Measurements from ENCODE around the gene ADORA2A.

ADORA2A gene

DNA sequence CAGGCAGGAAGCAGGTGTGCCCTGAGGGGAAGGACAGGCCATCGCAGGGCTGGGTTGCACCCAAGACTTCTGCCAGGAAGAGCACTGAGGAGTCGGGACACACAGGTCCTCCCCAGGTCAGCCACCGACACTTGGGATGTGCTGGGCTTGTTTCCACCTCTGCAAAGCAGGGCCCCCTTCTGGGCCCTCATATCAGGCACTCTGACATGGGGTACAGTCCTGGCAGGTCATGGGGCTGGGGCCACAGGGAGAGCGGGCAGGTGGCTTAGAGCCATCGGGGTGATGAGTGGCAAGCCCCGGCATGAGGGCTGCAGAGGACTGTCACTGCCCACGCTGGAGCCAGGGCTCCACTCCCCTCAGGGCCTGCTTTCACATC, 7.9 kb upstream of the ADORA2A start:
- DNase-seq: no peak

DNA sequence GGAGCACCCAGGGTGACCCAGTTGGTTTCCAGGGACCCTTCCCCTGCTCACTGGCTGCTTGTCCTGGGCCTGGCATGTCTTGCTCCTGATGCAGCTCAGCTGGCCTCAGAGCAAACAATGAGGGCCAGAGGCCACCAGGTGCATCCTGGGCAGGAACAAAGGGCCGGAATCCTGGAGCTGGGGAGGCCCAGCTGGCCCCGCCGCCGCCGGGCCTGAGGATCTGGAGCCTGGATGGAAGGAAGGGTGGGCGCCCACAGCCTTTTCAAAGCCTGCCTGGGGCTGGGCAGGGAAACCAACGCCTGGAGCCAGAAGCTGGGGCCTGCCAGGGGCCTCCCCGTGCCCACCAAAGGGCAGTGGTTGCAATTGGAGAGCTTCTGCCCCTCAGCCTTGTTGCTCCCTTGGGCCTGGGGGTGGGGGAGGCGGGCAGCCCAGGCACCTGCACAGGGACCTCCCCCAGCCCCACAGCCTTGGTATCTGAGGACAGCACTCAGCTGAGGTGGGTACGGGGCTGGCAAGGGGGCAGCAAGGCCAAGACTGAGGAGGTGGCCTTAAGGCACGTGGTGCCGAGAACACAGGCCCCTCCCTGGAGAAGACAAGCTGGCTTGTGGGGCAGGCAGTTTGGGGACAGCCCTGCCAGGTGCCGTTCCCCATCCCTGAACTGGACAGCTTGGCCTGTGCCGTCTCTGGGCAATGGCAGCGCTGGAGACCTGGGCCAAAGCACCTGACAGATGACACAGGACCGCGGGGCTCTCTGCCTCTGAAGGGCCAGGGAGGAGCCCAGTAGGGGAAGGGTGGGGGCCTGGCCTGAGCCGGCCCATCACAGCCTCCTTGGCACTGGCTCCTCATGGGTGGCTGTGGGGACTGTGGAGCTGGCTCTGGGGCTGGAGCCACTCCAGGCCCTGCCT, 7.1 kb upstream of the ADORA2A start:
- DNase-seq: no peak

DNA sequence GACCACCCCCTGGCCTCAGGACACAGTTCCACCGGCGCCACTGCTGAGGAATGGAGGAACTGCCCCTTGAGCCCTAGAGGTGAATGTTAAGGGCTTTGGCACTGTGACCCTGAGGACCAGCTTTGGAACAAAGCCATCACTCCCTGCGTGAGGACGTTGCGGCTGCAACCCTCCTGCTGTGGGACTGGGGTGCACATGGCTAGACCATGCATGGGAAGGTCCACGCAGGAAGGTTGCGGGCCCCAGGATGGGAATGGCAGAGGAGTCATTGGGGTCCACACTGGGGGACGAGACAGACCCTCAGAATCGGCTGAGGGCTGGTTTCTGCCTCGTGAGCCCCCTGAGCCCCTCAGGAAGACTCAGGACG, 6.4 kb upstream of the ADORA2A start:
- DNase-seq: no peak

GRCh38 chr22:24421428-24421931, 5.9 kb upstream of the ADORA2A start:
- no peak for DNase-seq

DNA sequence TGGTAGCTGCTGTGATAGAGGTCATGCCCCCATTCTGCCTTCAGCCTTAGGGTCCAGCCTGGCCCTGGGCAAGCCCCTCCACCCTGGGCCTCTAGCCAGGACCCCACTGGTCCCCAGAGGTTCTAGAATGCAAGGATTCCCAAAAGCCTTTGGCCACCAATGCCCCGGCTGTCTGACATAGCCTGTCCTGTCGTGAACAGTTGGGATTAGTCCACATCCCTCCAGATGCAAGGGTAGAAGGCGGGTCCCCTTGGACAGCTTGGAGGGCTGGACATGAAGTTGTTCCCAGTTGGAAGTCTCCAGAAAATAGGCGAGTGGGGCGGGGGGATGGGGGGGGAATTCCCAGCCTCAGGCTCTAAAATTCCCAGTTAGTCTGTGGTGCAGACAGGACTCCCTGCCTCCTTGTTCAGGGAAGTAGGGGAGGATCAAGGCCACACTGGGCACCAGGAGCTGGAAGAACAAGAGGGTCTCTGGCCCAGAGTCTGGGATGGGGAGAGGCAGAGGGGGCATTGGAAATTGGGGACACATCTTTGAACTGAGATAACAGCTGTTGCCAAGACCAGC, 5.2 kb upstream of the ADORA2A start:
- no peak for DNase-seq

DNA sequence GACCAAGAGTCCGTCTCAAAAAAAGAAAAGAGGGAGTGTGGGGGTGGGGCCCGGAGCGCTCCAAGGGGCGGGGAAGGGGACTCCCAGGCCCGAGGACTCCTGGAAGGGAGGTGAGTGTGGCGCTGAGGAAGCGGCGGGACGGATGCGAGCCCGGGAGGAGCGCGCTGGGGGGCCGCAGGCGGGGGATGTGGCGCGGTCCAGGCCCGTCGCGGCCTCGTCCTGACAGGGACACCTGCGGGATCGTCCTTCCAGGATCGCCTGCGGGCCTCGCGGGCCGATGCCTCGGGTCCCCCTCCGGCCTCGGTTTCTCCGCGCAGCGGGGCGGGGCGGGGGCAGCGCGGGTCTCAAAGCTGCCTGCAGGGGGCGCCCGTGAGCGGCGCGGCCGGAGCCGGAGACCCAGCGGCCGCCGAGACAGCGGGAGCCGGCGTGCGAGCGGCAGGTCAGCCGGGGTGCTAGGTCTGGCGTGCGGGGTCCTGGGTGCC, 3.8 kb upstream of the ADORA2A start:
- DNase-seq: no peak

GRCh38 chr22:24424001-24424900, 3.1 kb upstream of the ADORA2A start:
- no peak for DNase-seq

- no peak for DNase-seq
These were observed 2.3 kb upstream of the ADORA2A start for GRCh38 chr22:24424901-24425775.

DNA sequence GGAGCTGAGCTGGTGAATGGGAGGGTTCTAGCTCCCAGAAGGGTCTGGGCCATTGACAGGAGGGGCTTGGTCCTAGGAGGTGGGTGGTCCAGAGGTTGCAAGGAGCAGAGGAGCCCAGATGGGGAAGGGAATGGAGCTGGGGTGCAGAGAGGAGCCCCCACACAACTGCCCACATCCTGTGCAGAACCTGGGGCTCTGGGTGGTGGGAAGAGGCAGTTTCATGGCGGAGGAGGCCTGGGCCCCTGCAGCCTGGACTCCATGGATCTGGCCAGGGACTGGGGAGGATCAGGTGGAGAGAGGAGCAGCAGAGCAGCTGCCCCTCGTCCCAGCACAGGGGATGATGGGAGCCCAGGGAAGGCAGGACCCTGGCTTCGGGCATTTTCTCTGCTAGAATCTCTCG, 963 bp upstream of the ADORA2A start:
- no peak for DNase-seq

- no peak for DNase-seq
These were observed 424 bp upstream of the ADORA2A start for GRCh38 chr22:24426851-24427499.

DNA sequence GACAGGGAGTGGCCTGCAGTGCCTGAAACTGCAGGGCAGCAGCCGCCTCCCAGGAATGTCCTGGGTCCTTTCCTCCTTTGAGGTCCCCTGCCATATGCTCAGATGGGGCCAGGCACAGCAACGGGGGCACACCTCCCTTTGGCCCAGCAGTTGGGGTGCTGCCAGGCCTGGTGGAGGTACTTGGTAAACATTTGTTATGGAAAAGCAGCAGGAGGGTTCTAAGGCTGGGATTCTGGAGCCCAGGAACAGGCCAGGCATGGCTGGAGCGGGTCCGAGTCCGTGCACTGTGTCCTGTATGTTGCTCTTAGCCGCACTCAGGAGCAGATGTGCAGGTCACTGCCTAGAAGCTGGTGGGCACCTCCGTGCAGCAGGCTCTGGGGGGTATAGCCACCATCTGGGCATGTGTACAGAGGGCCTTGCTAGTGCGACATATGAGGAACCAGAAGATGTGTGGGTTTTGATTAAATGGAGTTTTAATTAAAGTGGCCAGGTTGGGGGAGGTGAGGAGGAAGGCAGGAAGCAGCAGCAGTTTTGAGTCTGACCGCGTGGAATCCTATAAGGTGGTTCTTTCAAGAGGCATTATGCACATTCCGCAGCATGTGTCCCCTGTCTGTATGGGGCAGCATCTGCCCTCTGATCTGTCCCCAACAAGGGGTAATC, 1.5 kb downstream of the ADORA2A start:
- DNase-seq: no peak

DNA sequence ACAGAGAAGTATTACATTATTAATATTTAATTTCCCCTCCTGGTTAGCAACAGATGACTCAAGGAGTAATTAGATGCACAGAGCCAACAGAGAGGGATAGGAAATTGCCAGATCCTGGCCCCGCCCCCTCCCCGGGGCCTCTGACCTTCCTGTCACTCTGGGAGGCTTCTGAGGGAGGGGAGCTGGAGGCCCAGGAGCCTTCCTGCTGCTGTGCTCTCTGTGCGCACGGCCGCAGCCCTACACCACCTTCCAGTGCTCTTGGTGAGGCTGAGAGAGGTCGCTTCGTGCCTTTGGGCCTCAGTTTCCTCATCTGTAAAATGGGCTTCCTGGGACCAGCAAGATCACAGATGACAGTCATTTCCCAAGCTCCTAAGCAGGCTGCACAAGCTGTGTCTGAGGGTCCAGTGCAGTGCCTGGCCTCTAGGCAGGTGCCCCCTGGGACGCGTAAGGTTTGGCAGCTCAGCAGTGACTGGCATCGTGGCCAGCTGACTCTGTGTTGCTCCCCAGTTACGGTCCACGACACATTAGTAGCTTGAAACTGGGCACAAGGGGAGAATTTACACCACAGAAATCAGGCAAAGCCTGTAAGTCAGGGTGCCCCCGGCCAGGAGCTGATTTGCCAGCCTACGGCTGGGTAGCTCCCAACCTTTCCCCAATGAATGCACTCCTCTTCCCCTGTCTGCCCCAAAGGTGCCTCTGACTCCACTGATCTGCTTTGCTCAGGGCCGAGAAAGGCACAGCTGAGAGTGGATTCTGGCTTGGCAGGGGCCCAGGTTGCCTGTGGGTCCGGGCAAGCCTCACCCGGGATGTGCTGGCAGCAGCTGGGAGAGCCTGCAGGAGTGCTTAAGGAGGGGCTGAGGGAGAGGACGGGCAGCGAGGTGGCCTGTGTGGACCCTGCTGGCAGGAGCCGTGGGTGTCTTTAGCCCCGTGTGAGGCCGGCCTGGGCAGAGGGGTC, 2.3 kb downstream of the ADORA2A start:
- no peak for DNase-seq

- no peak for DNase-seq
These were observed 3.3 kb downstream of the ADORA2A start for GRCh38 chr22:24430431-24431308.

- DNase-seq: no peak
These were observed 4.1 kb downstream of the ADORA2A start for GRCh38 chr22:24431309-24432034.

- DNase-seq: no peak
These were observed 4.9 kb downstream of the ADORA2A start for GRCh38 chr22:24432059-24432853.

DNA sequence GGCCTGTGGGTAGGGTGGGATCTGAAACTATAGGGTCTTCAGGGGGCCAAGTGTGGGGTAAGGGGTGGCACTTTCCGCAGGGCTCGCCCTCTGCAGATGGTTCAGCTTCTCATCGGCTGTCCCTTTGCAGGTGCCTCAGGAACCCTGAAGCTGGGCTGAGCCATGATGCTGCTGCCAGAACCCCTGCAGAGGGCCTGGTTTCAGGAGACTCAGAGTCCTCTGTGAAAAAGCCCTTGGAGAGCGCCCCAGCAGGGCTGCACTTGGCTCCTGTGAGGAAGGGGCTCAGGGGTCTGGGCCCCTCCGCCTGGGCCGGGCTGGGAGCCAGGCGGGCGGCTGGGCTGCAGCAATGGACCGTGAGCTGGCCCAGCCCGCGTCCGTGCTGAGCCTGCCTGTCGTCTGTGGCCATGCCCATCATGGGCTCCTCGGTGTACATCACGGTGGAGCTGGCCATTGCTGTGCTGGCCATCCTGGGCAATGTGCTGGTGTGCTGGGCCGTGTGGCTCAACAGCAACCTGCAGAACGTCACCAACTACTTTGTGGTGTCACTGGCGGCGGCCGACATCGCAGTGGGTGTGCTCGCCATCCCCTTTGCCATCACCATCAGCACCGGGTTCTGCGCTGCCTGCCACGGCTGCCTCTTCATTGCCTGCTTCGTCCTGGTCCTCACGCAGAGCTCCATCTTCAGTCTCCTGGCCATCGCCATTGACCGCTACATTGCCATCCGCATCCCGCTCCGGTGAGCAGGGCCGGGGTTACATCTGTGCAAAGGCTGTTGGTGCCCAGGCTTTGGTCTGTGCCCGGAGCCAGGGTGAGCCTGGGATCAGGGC, 5.8 kb downstream of the ADORA2A start:
- DNase-seq: no peak
